Measurements from ENCODE around the gene ADD1.

DNA sequence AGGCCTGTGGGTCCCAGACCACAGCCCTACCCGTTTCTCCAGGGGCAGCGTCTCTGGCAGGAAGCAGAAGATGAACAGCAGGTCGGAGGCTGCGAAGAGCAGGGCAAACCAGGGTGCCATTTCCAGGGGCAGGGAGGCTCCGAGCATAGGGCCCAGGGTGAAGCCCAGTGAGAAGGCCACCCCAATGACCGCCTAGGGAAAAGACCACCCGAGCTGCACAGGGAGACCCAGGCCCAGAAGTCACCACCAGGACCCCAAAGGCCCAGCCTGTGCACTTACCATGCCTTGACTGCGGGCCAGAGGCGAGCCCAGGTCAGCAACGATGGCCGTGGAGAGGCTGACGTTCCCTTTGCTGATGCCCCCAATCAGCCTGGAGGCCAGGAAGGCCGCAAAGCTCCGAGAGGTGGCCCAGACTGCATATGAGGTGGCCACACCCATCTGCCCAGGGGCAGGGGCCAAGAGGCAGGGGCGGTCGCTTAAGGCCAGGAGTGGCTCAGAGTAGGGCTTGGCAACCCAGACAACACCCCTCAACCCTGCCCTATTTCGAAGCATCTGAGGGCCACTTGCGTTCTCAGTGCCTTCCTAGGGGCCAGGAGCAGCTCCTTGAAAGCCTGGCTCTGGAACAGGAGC is 88.8 kb downstream of the ADD1 start:
- TF ChIP-seq, protein P1, sequence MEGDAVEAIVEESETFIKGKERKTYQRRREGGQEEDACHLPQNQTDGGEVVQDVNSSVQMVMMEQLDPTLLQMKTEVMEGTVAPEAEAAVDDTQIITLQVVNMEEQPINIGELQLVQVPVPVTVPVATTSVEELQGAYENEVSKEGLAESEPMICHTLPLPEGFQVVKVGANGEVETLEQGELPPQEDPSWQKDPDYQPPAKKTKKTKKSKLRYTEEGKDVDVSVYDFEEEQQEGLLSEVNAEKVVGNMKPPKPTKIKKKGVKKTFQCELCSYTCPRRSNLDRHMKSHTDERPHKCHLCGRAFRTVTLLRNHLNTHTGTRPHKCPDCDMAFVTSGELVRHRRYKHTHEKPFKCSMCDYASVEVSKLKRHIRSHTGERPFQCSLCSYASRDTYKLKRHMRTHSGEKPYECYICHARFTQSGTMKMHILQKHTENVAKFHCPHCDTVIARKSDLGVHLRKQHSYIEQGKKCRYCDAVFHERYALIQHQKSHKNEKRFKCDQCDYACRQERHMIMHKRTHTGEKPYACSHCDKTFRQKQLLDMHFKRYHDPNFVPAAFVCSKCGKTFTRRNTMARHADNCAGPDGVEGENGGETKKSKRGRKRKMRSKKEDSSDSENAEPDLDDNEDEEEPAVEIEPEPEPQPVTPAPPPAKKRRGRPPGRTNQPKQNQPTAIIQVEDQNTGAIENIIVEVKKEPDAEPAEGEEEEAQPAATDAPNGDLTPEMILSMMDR (conservative IDR thresholded peaks at IDR 0.05; ENCODE audit: low read depth, low read length): no peak
- no peak for TF ChIP-seq EZH2 (IDR thresholded peaks at IDR 0.05; ENCODE audit: borderline replicate concordance, low read depth, low read length, poor library complexity, severe bottlenecking)
